C4-2B (cell line): ENCODE measurements around the gene OR1L8.

Experiments
- ZFX ChIP-seq: fragments of 450-650 bp; IDR thresholded peaks from 2 replicates; pipeline ENCODE4 v1.6.1; 2017
- TF ChIP-seq, protein P1 (sequence below): fragments of 450-650 bp; conservative IDR thresholded peaks from 2 replicates; pipeline ENCODE4 v1.5.1; 2017; ENCODE audit warnings: mild to moderate bottlenecking

DNA sequence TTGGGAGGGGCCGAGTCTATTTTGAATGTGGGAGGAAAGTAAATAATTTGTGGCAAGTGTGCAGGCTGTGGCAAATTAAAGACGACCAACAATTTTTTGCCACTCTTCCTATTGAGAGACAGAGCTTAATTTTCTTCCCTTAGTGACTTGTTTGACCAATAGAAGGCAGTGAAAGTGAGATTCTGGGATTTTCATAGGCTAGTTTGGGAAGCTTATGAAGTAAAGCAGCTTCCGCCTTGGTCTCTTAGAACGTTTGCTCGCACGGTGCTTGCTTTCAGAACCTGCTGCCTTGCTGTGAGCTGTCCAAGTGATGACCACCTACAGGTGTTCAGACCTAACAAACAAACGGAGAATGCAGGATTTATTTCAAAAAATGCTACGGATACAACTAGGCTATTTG lies 37.0 kb downstream of the OR1L8 start:
- TF ChIP-seq, protein P1, sequence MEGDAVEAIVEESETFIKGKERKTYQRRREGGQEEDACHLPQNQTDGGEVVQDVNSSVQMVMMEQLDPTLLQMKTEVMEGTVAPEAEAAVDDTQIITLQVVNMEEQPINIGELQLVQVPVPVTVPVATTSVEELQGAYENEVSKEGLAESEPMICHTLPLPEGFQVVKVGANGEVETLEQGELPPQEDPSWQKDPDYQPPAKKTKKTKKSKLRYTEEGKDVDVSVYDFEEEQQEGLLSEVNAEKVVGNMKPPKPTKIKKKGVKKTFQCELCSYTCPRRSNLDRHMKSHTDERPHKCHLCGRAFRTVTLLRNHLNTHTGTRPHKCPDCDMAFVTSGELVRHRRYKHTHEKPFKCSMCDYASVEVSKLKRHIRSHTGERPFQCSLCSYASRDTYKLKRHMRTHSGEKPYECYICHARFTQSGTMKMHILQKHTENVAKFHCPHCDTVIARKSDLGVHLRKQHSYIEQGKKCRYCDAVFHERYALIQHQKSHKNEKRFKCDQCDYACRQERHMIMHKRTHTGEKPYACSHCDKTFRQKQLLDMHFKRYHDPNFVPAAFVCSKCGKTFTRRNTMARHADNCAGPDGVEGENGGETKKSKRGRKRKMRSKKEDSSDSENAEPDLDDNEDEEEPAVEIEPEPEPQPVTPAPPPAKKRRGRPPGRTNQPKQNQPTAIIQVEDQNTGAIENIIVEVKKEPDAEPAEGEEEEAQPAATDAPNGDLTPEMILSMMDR: no peak
- TF ChIP-seq ZFX: no peak
